NT2/D1 (cell line): ENCODE results near the gene ZNF500.

Experiments used
- YY1 ChIP-seq: IDR thresholded peaks from 2 replicates; pipeline ENCODE4 v1.6.1; 2011; ENCODE audit not compliant: insufficient read length, insufficient read depth
- ZNF274 ChIP-seq: IDR thresholded peaks from 2 replicates; pipeline ENCODE4 v1.6.1; 2011; ENCODE audit warnings: mild to moderate bottlenecking, low read depth, low read length

DNA sequence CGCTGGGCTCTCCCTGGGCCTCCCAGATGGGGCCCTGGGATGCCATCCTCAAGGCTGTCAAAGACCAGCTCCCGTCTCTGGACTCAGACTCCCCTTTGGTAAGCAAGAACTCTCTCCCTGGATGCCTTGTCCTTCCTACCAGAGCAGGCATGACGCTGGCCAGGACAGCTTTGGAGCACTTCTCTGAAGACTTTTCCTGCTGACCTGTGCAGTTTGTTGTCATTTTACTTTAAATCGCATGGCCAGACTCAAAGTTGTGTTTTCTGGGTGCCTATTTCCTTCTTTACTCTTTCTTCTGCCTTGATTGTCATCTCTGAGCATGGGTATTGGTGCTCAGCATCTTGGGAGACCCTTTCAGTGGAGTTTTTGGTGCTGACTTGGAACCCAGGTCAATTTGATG lies 30.4 kb downstream of the ZNF500 start:
- TF ChIP-seq YY1 (no peak), ZNF274 (no peak)
